NCI-H2107 treated with DMSO at 0.1 percent for 48 hours (cell line): ENCODE measurements around the gene GTPBP3.

Source experiments
- DNase-seq: peaks from one replicate; lab custom pipeline; 2025; ENCODE audit not compliant: unreplicated experiment; lab: John Stamatoyannopoulos, UW

GTPBP3 gene

DNA sequence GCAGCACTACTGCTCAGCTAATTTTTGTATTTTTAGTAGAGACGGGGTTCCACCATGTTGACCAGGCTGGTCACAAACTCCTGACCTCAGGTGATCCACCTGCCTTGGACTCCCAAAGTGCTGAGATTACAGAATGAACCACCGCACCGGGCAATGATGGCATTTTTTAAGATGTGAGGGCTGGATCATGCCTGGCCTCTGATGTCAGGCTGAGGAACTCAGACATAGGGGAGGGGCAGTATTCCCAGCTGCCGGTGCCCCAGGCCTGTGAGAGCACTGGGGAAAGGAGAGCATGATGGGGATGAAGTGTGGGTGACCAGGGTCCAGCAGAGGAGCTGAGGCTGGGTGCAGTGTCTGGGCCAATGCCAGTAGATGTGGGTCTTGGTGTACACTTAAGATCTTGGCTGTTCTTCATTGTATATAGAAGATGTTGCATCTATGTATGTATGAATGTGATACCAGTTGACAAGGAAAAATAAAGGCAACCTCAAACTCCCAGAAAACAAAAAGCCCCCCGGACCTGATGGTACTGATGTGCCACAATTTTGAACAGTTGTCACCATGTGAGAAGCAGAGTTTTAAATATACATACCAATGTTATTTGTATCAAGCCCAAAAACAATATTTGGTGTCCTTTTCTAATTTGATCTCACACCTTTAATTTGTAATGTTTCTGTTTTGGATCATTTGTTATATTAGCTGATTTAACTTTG lies 43.2 kb downstream of the GTPBP3 start:
- no peak for DNase-seq

DNA sequence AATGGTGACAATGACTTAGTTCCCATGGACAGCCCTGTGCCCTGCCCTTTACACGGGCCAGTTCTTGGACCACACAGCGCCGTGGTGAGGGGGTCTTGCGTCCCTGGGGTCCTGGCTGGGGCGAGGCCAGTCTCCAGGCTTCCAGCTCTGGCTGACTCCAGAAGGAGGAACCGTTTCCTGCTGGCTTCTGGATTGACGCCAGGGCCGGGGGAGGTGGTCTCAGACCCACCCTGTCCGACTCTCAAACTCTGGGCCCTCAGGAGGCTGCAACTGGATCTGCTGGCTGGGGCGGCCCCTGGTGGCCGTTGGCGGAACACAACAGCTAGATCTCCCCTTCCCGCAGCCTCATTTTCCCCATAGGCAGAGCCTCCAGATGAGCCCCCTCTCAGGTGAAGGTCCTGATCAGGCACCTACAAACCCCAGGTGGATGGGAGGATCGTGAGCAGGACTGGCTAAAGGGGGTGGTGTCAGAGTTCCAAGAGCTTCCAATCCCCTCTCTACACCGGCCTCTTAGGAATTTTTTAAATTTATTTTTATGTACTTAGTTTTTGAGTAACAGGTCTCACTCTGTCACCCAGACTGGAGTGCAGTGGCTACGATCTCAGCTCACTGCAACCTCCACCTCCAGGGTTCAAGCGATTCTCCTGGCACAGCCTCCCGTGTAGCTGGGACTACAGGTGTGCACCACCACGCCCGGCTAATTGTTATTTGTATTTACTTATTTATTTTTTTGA lies 48.7 kb downstream of the GTPBP3 start:
- DNase-seq = no peak

DNA sequence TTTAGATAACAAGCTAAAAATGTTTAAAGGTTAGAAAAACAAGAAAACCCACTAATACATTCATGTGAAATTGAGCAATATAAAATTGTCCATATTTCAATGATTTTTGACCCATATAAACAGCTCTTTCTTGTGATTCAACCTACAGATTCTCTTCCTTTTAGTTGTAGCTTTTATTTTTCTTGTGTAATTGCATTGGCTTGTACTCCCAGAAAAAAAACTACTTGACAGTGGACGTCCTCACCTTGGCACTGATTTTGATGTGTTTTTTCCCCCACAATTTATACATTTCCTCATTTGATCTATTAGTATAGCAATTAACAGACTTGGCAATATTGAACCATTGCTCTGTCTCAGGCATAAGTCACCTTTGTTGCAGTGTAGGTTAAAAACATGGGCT lies 51.9 kb downstream of the GTPBP3 start:
- DNase-seq = no peak

DNA sequence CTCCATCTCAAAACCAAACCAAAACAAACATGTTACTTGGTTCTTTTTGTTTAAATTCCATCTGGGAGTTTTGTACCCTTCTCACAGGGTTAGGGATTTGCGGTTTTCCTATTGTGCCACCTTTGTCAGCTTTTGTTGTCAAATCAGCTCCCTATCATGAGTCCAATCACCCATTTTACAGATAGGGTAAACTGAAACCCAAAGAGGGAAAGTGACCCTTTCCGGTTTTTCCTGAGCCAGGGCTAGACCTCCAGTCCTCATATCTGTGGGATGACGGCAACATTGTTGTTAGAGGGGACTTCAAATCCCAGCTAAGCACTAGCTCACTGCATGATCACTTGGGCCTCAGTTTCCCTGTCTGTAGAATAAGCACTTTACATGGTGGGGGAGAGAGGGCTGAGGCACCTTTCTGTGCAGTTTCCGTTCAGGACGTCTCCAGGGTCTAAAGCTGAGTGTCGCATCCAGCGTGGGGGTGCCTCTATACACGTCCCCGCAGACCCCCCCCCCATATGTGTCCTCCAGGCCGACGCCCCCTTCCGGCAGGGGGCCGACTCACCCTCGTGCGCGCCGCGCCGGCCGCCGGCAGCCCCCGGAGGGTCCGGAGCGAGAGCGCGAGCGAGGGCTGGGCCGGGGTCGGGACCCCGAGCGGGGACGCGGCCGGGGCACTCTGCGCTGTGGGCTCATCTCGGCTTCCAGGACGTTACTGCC lies 52.8 kb downstream of the GTPBP3 start:
- DNase-seq = no peak

DNA sequence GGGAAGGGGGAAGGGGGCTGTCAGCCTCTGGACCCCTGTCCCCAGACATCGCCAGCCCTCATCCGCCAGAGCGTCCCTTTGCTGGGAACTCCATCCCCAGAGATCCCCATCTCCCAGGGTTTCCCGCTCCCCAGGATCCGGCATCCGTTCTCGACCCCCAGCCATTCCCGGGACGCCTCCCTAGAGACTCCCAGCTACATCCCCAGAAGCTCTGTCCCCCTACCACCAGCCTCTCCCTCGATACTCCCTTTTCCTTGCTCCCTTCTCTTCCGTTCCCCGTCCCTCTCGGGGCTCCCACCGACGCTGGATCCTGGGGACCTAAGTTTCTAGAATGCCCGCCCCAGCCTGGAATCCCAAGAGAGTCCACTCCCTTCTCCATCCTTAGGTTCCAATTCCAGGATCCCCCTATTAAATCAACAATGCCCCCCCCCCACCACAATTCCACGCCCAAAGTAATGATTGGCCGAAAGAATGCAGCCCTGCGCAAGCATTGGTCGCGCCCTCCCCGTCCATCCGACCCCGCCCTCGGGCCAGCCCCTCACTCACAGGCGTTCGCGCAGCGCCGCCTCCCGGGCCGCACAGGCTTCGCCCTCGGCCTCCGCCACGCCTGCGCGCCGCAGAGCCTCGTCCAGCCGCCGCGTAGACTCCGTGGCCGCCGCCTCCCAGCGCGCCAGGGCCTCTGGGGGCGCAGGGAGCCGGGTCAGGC lies 53.5 kb downstream of the GTPBP3 start:
- DNase-seq = peak; percentile 36

DNA sequence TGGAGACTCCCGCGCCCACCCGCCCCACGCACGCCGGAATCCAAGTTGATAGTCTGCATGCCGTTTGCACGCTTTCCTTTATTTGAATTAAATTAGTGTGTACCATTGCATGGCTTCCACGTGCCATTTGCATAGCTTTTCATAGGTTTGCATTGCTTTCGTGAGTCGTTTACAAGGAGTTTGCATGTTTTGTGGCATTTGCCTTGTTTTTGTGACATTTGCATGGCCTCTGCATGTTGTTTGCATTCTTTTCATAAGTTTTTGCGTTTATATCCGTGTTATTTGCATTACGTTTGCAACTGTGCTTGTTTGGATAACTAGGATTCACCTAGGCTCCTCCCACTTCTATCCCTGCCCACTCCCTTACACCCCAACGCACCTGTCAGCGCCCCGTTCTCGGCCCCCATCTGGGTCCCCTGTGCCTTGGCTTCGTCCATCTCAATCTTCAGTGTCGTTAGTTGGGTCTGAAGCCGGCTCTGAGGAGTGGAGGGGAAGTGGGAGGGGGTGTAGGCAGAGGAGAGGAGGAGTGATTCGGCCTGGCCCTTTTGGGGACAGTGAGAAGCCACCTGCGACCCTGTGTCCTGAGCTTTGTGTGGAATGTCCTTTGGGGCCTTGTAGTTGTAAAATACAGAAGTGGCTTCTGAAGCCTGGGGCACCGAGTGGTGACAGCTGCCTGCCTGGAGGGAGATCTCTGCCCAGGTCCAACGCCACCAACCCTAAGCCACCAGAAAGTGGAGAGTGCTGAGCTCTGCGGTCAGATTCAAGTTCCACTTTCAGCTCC lies 54.2 kb downstream of the GTPBP3 start:
- DNase-seq = no peak
